Measurements from ENCODE around the gene ARNT2.
A peak's percentile ranks its signal among the peaks of the same experiment; 100 is the strongest.

Gene ARNT2

DNA sequence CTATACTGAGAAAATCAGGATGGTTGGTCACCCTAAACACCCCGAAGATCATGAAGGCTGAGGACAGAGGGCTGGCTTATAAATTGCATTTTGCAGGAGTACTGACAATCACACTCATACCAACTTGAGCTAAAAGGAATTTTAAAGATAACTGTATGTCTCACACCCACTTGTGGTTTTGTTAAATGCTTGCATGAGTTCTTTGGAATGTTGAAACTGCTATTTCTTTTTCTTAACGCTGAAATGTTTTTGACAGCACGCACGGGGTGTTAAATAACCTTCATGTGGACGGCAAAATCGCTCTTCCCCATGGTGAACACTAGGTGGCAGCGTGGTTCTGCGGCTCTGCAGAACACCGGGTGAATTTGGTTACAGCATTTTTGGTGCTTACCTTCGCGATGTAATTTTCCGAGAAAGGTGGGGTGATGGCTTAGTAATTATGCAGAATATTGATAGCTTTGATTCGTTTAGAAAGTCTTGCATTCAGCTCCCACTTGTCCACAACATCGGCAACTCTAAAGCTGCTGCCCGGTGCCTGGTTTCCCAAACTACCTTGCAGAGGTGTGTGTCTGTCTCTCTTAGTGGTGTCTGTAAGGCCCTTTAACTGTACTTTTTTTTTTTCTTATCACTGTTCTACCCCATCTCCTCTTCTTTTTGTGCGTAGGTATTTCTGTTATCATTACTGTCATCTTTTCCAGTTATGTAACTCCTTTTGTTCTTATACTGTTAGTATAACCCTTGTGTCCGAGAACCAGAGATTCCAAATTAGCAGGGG lies 51.7 kb downstream of the ARNT2 start:
- Histone ChIP-seq H3K27ac (peak overlapping the region in 1 of 11 experiments; percentile 37; a peak in 1 of 22 replicates), H4K20me1 (no peaks in the 10 kb centered on the region), H3K9me3 (replicated peaks in 1 of 11) (no peaks in the 10 kb centered on the region), H3K27me3 (0 out of 22 replicates have a peak, but pooled peaks cover 0 to 6% (median 0%) of the 10 kb centered on the region in 11 experiments), H3K36me3 (no peaks in the 10 kb centered on the region), H3K4me1 (peaks cover 0 to 77% (median 0%) of the 10 kb centered on the region in 10 experiments; a peak in 7 of 20 replicates), H3K4me3 (no peak overlapping the region), H3K9ac (no peak overlapping the region), H3K4me2 (peak overlapping the region in 3 of 11 experiments; percentile 25 to 66 (median 63); a peak in 6 of 22 replicates)
- no peak for TF ChIP-seq Cebpa-rat (IDR thresholded peaks at IDR 0.05)

DNA sequence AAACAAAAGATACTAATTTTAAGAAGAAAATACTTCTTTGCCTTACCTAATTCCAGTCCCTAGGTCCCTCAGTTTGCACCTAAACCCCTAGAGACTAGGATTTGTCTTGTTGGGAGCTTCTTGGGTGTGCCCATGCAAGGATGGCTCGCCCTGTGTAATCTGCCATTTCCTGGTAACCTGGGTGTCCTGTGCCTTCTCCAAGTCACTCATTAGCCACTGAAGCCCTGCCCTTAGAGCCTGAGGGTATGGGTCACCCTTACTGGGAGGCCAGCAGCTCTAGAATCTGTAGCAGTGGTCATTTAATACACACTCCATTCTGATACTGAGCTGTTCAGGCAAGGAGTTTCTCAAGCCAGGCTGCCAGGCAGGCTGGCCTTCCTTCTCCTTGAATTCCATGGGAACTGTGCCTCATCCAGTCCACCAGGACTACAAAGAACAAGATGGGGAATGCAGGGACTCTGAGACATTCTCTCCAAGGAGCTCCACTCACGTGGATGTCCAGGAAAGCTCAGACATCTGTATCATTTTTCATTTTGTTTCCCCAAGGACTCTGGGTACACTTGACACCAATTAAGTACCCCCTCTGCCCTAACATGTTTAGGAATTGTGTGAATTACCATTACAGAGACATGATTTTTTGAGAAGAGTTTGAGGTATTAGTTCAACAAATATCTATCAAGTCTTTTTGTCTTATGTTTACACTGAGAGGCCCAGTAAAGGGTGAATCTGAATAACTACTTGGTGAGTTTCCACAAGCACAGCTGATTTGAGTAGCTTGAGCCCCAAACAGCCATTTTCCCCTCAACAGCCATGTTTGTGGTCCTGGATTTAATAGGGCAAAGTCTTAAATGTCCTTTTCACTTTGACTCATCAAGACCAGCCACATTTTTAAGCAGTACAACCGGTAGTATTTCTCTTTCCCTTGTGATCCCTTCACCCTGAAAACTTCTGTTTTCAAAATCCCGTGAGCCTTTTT lies 52.6 kb downstream of the ARNT2 start:
- Histone ChIP-seq H3K27me3 (peaks cover 0 to 6% (median 0%) of the 10 kb centered on the region in 11 experiments; a peak in 1 of 22 replicates), H3K36me3 (no peaks in the 10 kb centered on the region), H3K4me1 (peaks cover 0 to 86% (median 0%) of the 10 kb centered on the region in 10 experiments; a peak in 8 of 20 replicates), H3K9ac (no peak overlapping the region), H4K20me1 (no peaks in the 10 kb centered on the region), H3K9me3 (replicated peaks in 1 of 11) (no peaks in the 10 kb centered on the region), H3K27ac (peak overlapping the region in 4 of 11 experiments; percentile 23 to 48 (median 34); a peak in 5 of 22 replicates), H3K4me3 (no peak overlapping the region), H3K4me2 (peak overlapping the region in 3 of 11 experiments; percentile 25 to 66 (median 63); a peak in 6 of 22 replicates)
- TF ChIP-seq Cebpa-rat (IDR thresholded peaks at IDR 0.05), result no peak

DNA sequence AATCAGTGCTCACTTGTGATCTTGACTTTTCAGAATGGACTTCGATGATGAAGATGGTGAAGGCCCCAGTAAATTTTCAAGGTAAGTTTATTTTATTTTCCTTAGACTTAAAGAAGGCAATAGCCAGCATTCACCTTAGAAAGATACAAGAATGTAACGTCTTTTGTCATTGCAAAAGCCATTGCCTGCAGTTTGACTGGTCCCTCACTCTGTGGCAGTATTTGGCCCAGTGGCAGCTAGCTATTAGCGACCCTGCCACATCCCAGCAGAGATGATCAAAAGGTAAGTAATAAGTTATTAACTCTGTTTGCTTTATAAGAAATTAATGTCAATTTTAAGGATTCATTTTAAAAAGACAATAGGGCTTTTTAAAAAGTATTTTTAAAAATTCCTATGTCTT lies 53.7 kb downstream of the ARNT2 start:
- Histone ChIP-seq H3K9me3 (replicated peaks in 1 of 11) (no peaks in the 10 kb centered on the region), H3K27me3 (peaks cover 0 to 12% (median 0%) of the 10 kb centered on the region in 11 experiments; a peak in 1 of 22 replicates), H3K36me3 (no peaks in the 10 kb centered on the region), H3K9ac (no peak overlapping the region), H3K4me1 (peaks cover 0 to 86% (median 0%) of the 10 kb centered on the region in 10 experiments; a peak in 7 of 20 replicates), H4K20me1 (no peaks in the 10 kb centered on the region), H3K4me2 (peak overlapping the region in 3 of 11 experiments; percentile 25 to 66 (median 63); a peak in 3 of 22 replicates), H3K4me3 (no peak overlapping the region), H3K27ac (peak overlapping the region in 1 of 11 experiments; percentile 48; a peak in 1 of 22 replicates)
- no peak for TF ChIP-seq Cebpa-rat (IDR thresholded peaks at IDR 0.05)

DNA sequence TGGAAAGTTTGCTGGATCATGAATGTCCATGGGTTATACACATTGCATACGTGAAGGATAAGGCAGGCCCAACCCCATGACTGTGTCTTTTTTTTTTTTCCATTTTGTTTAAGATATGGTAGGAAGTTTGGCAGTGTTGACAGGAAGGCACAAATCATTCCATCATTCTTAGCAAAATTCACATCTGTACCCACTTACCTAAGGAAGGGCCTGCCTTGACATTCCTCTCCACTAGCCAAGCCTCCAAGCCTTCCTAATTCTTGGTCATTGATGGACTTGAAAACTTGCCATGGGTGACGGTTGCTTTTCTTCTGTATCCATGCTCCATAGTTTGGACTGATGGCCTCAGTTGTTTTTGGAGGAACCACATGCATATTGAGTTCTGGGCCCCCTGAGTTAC lies 54.4 kb downstream of the ARNT2 start:
- Histone ChIP-seq H3K4me3 (no peak overlapping the region), H3K9ac (no peak overlapping the region), H3K9me3 (replicated peaks in 1 of 11) (no peaks in the 10 kb centered on the region), H3K4me1 (peaks cover 0 to 89% (median 0%) of the 10 kb centered on the region in 10 experiments; a peak in 7 of 20 replicates), H3K27ac (no peak overlapping the region), H3K4me2 (peak overlapping the region in 2 of 11 experiments; percentile 65 to 73; a peak in 4 of 22 replicates), H4K20me1 (no peaks in the 10 kb centered on the region), H3K27me3 (peaks cover 0 to 16% (median 0%) of the 10 kb centered on the region in 11 experiments; a peak in 1 of 22 replicates), H3K36me3 (no peaks in the 10 kb centered on the region)
- no peak for TF ChIP-seq Cebpa-rat (IDR thresholded peaks at IDR 0.05)

DNA sequence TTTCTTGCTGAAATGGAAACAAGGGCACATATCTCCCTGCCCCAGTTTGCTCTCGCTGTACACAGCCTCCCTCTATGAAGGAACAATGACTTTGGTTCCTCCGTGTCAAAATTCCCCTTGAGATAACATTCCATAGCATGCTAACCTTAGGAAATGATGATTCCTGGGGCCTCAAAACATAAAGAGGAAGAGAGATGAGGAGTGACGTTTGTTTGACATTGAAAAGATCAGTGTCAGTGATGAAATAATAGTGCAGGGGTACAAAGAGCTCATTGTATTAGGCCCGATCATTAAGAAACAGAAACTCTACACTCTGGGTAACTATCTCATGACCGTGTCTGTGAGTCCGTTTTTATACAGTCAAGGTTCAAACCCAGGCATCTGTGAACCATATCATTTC lies 55.2 kb downstream of the ARNT2 start:
- Histone ChIP-seq H3K27ac (no peak overlapping the region; a peak in 1 of 22 replicates), H3K4me1 (peaks cover 0 to 93% (median 0%) of the 10 kb centered on the region in 10 experiments; a peak in 7 of 20 replicates), H3K36me3 (no peaks in the 10 kb centered on the region), H3K9ac (no peak overlapping the region), H4K20me1 (no peaks in the 10 kb centered on the region), H3K27me3 (peaks cover 0 to 22% (median 0%) of the 10 kb centered on the region in 11 experiments; a peak in 4 of 22 replicates), H3K4me3 (no peak overlapping the region), H3K9me3 (replicated peaks in 1 of 11) (no peaks in the 10 kb centered on the region), H3K4me2 (peak overlapping the region in 3 of 11 experiments; percentile 52 to 73 (median 65); a peak in 5 of 22 replicates)
- no peak for TF ChIP-seq Cebpa-rat (IDR thresholded peaks at IDR 0.05)

DNA sequence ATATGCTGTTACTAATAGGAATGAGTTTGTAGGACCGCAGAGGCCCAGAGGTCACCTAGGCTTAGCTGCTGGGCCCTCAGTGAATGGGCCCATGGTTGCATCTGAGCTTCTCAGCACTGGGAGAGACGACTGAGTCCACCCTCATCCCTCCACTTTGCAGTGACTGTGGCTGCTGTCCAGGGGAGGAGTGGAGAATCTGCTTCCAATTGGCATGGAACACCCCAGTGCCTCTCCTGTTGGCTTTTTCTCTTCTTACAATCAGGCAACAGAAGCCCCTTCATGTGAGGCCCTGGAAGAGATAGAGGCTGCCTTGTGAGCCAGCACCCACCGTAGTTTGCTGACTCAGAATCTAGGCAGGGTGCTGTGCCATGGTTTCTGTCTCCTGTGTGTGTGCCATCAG lies 55.6 kb downstream of the ARNT2 start:
- H4K20me1 ChIP-seq, result no peaks in the 10 kb centered on the region
- no peak overlapping the region for H3K4me3 ChIP-seq
- H3K27me3 ChIP-seq, result peaks cover 0 to 27% (median 0%) of the 10 kb centered on the region in 11 experiments; a peak in 4 of 22 replicates
- peak overlapping the region in 3 of 11 experiments; percentile 52 to 73 (median 65); a peak in 6 of 22 replicates for H3K4me2 ChIP-seq
- H3K9ac ChIP-seq, result no peak overlapping the region
- peaks cover 0 to 91% (median 0%) of the 10 kb centered on the region in 10 experiments; a peak in 7 of 20 replicates for H3K4me1 ChIP-seq
- H3K36me3 ChIP-seq, result no peaks in the 10 kb centered on the region
- no peak for TF ChIP-seq Cebpa-rat (IDR thresholded peaks at IDR 0.05)
- no peaks in the 10 kb centered on the region for H3K9me3 ChIP-seq (replicated peaks in 1 of 11)
- H3K27ac ChIP-seq, result peak overlapping the region in 1 of 11 experiments; percentile 8; a peak in 1 of 22 replicates

DNA sequence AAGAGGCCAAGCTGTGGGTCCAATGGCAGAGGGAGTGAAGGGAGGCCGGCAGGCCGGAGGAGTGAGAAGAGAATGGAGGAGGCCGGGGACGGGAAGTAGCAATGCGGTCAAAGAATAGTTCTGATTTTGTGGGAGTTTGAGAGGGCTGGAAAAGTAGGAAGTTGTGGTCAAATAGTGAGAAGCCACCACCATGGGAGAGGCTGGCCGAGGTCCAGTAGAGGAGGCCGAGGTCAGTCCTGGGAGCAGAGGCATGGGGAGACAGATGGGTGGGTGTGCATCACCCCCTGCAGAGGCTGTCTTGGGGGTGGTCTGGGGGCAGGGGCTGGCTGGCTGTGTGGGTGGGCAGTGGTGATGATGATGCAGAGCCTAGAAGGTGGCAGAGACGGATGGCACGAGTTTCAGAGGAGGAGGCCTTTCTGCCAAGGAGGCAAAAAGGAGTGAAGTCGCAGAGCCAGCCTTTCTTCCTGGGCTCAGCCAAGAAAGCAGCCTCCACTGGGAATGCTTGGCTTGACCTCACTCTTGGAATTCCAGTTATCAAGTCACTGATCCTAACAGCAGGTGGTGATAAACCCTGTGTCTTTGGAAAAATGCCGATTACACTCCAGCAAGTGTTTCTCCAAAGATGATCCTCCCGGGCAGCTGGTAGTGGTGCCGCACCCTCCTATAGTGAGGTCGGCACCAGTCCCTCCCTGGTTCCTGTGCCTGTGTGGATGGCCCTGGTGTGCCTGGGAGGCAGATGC lies 57.3 kb downstream of the ARNT2 start:
- Histone ChIP-seq H3K4me1 (peaks cover 0 to 75% (median 0%) of the 10 kb centered on the region in 10 experiments; a peak in 7 of 20 replicates), H3K9me3 (replicated peaks in 1 of 11) (no peaks in the 10 kb centered on the region), H3K36me3 (no peaks in the 10 kb centered on the region), H3K4me3 (no peak overlapping the region), H3K4me2 (peak overlapping the region in 3 of 11 experiments; percentile 57 to 73 (median 65); a peak in 6 of 22 replicates), H3K27me3 (peaks cover 0 to 43% (median 0%) of the 10 kb centered on the region in 11 experiments; a peak in 4 of 22 replicates), H3K27ac (no peak overlapping the region; a peak in 1 of 22 replicates), H4K20me1 (no peaks in the 10 kb centered on the region), H3K9ac (no peak overlapping the region)
- TF ChIP-seq Cebpa-rat (IDR thresholded peaks at IDR 0.05), result no peak

DNA sequence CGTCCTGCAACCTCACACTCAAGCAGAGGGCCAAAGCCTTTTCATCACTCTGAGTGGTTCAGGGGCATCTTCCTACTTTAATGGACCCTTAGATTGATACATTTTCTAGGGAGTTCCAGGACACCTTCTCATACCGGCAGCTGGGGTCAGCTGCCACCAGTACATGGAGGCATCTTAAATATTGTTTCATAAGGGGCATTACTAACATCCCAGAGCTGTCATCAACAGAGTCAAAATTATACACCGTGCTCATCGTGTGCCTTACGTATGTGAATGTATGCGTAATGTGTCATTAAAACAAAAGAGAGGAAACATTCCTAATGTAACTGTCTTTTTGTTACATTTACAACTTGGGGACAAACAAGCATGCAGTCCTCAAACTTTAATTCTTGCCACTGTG lies 57.9 kb downstream of the ARNT2 start:
- H3K36me3 ChIP-seq, result no peaks in the 10 kb centered on the region
- peak overlapping the region in 3 of 11 experiments; percentile 57 to 73 (median 65); a peak in 6 of 22 replicates for H3K4me2 ChIP-seq
- peaks cover 0 to 49% (median 0%) of the 10 kb centered on the region in 11 experiments; a peak in 4 of 22 replicates for H3K27me3 ChIP-seq
- no peak overlapping the region for H3K4me3 ChIP-seq
- H4K20me1 ChIP-seq, result no peaks in the 10 kb centered on the region
- no peaks in the 10 kb centered on the region for H3K9me3 ChIP-seq (replicated peaks in 1 of 11)
- no peak for TF ChIP-seq Cebpa-rat (IDR thresholded peaks at IDR 0.05)
- H3K27ac ChIP-seq, result no peak overlapping the region
- H3K9ac ChIP-seq, result no peak overlapping the region
- peaks cover 0 to 69% (median 0%) of the 10 kb centered on the region in 10 experiments; a peak in 7 of 20 replicates for H3K4me1 ChIP-seq

Data from BLaER1 treated with 17β-estradiol and CSF1 and Interleukin-3, amounts not matched to agents 10 nM and 100 nM (cell line).